ENCODE data around the gene DDX1.

The DDX1 gene

DNA sequence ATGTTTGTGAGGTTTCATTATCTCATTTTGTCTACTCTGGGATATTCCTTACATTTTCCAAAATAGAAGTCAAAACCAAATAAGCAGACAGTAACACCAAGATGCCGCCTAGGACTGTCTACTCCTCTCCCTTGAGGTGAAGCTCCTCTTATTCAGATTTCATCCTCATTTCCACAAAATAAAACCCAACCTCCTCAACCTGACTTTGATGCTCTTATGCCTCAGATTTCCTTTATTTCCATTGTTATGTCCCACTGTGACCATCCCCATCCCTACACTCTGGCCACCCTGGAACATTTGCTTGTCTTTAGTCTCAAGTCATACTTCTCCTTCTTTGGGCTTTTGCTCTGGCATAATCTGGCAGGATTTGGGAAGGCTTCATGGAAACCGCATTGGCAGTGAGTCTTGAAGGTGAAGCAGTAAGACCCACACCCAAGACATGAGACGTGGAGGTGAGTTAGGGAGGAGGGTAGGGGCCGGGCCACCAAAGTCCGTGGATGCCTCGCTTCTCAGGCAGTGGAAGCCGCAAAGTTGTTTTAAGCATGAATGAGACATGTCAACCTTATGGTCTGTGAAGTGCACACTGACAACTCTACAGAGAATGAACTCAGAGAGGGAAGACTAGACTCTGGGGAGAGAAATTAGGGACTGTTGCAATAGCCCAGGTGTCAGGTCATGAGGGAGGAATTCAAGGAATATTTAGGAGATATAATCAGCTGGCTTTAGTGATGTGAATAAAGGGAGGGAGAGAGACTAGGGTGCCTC is 63.6 kb downstream of the DDX1 start:
- in situ Hi-C loops (cut with HindIII; ENCODE audit: low sequenced_read_pairs) = no loop called here

DNA sequence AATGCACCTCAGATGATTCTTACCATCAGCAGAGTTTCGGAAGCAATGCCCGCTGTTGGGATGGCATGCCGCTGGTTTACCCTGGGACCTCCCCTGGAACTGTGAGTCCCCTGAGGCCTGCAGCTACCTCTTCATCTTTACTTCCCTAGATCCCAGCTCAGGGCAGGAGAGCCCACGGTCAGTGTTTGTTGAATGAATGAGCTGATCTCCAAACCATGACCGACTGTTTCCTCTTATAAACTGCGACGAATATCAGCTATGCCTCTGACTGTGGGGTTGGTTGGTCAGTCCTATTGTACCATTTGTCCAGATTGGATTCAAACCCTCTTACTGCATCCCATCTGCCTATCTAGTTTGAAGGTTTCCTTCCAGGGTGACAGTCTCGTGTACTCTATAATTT is 64.4 kb downstream of the DDX1 start:
- in situ Hi-C loops (cut with HindIII; ENCODE audit: low sequenced_read_pairs) = no loop called here

- in situ Hi-C loops (cut with HindIII; ENCODE audit: low sequenced_read_pairs) = no loop called here
Measured at GRCh38 chr2:15657759-15658158, 66.1 kb downstream of the DDX1 start.

GRCh38 chr2:15658911-15659310 is 67.2 kb downstream of the DDX1 start:
- in situ Hi-C loops (cut with HindIII; ENCODE audit: low sequenced_read_pairs) = no loop called here

- in situ Hi-C loops (cut with HindIII; ENCODE audit: low sequenced_read_pairs) = no loop called here
Measured at GRCh38 chr2:15660491-15661294, 69.0 kb downstream of the DDX1 start.

DNA sequence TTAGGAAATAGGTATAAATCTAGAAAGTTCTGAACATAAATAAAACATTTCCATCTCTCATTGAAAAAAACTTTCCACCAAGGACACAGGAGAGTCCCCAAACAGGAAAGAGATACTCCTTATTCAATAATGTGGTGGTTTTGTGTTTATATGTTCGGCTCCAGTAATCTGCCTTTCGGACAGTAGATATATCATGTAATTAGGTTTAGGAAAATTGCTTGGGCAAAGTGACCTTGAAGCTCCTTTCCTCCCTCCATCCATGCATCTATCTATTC is 69.6 kb downstream of the DDX1 start:
- in situ Hi-C loops (cut with HindIII; ENCODE audit: low sequenced_read_pairs) = no loop called here

DNA sequence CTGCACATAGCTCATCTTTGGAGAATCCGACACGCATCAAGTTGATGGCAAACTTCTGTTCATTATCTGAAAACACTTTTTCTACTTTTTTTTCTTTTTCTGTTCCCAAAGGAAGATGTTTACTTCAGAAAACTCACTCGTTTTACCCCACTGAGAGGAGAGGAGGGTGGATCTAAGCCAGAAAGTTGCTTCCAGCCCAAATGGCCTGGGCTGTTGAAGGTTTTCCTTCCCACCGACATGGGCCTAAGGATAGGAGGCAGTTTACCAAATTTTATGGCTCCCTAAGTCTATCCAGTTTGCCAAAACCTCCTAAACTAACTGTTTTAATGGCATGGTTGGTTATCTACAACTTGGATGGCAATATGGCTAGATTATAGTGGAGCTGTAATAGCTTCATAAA is 70.4 kb downstream of the DDX1 start:
- in situ Hi-C loops (cut with HindIII; ENCODE audit: low sequenced_read_pairs) = no loop called here

GRCh38 chr2:15662579-15662978 is 70.9 kb downstream of the DDX1 start:
- in situ Hi-C loops (cut with HindIII; ENCODE audit: low sequenced_read_pairs) = no loop called here

DNA sequence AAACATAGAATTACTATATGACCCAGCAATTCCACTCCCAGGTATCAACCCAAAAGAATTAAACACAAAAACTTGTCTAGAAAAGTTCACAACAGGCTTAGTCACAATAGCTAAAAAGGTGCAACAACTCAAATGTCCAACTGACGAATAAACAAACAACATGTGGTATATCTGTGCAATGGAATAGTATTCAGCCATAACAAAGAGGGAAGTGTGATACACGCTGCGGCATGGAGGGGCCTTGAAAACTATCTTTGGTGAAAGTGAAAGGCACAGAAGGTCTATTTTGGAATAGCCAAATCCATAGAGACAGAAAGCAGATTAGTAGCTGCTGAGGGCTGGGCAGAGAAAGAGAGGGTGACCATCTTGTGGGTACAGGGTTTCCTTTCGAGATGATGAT is 72.1 kb downstream of the DDX1 start:
- in situ Hi-C loops (cut with HindIII; ENCODE audit: low sequenced_read_pairs) = no loop called here

- in situ Hi-C loops (cut with HindIII; ENCODE audit: low sequenced_read_pairs) = no loop called here
Measured at GRCh38 chr2:15664273-15665066, 72.8 kb downstream of the DDX1 start.

DNA sequence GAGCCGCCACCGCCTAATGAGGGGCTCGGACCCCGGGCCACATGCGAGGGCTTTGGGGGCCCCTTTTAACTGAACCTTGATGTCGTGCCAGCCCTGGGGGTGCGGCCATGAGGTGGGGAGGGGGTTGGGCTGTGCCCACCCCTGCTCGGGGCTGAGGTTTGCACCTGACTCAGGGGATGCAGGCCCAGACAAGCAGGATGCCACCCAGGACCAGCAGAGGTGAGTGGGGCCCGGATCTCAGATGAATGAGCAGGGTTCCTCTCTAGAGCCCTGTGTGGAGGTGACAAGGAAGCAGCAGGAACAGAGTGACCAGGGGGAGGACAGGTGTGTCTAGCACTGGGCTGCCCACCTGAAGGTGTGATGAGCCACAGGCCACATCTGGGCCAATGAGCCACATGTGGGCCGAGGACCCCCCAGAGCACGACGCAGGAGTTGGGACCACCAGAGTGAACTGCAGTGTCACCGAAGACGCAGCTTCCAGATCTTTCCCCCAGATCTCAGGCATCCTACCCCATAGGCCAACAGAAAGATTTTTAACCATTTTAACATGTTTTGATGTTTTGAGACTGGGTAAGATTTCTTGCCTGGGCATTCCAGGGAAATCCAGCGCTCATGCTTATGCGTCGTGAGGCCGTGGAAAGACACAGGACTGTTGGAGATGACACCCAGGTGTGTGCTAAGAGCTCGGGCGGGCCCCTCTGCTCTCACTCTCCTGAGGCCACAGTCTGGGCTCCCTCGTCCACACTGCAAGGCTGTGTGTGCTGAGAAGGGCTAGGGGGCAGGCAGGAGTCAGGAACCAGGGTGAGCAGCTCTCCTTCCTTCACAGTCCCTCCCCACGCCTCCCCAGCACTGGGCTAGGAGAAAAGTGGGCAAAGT is 73.6 kb downstream of the DDX1 start:
- in situ Hi-C loops (cut with HindIII; ENCODE audit: low sequenced_read_pairs) = no loop called here

DNA sequence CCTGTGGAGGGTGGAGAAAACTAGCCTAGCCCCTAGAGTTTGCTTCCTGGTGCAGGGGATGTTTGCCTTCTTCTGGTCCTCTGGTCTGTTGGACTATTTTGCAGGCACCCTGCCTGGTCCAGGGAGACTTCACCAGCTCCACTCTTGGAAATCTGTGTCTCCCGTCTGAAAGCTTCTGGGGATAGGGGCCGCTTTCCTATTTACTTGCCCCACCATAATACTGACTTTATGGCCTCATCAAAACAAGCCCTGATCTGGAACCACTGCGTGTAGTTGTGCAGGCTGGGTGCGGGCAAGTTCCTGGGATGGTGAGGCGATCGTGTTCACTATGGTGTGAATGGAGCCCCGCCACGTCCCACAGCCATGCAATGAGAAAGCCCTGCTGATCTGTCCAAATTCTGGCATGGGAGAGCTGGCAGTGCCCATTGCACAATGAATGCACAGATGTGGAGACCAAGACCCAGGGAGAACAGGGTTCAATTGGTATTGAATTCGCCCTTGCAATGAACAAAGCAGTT is 74.3 kb downstream of the DDX1 start:
- in situ Hi-C loops (cut with HindIII; ENCODE audit: low sequenced_read_pairs) = no loop called here

- in situ Hi-C loops (cut with HindIII; ENCODE audit: low sequenced_read_pairs) = no loop called here
Measured at GRCh38 chr2:15666861-15667808, 75.5 kb downstream of the DDX1 start.

DNA sequence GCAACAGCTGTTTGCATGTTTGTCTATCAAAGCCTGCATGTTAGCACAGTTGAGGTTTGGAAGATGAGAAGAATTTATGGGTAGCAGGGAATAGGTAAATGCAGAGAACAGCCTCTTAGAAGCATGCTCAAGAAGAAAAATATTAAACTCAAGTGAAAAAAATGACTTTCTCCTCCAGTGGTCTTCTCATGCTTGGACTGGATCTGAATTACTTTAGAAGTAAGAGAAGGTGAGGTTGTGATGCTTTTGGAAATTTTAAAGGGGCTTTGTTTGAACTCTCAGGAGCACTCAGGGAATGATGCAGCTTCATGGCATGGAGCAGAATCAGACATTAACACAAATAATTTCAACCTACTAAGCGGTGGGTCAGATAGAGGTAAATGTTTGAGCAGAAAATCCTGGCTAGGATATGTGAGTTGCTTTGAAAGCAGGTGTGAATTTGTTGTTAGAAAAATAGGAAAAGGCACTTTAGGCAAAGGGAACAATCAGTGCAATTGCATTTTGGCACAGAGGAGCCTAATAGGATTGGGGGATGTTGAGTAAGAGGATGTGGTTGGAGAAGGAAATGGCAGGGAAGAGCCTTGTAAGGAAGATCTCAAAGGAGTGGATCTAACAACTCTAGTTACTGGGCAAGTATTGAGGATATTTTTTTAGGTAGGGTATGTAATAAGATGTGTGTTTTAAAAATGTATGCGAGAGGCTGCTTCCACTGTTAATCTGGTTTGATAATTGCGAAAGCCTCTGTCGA is 76.3 kb downstream of the DDX1 start:
- in situ Hi-C loops (cut with HindIII; ENCODE audit: low sequenced_read_pairs) = no loop called here

DNA sequence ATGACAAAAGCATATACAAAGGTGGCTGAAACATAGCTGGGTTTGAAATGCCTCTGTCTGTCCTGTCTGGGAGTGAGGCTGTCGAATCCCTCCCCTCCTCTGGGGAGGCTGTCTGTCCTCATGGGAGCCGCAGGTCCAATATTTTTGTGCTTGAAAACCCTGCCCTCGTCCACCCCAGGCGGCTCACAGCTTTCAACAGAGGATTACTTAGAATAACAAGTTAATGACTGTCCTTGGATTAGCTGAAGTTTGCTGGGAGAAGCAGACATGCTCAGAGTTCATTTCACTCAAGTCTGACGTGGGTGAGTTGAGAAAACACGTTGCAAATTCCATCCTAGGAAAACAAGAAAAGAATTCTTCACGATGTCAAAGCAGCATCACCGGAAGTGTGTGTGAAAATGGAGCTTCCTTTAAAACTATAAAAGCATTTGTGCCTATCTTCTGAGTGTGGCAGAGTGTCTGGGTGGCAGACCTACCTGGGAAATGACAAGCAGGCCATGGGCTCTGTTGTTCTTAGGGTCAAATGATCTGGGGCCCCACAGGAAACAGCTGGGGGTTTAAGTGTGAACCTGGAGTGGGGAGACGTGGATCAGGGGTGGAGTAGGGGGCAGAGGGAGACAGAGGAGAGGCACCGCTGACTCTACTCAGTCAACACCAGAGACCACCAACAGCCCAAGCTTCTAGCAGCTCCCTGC is 77.1 kb downstream of the DDX1 start:
- in situ Hi-C loops (cut with HindIII; ENCODE audit: low sequenced_read_pairs) = no loop called here

GRCh38 chr2:15669375-15669910 is 77.8 kb downstream of the DDX1 start:
- in situ Hi-C loops (cut with HindIII; ENCODE audit: low sequenced_read_pairs) = no loop called here

GRCh38 chr2:15670469-15670868 is 78.8 kb downstream of the DDX1 start:
- in situ Hi-C loops (cut with HindIII; ENCODE audit: low sequenced_read_pairs) = no loop called here

DNA sequence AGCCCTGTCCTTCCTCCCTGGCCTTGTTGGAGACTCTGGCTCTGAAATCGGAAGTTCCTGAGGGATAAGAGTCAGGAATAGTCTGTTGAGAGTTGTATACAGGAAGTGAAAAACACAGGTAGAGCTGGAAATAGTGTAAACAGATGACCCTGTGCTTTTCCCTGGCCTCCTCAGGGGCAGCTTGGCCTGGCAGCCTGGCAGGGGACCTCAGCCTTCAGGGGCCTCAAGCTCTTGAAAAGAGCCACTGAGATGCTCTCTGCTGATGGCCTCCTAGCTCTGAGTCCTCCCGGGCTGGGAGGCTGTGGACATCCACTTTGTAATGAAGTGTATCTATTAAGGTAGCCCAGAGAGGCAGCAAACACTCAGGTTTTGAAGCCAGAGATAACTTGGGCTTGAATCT is 79.3 kb downstream of the DDX1 start:
- in situ Hi-C loops (cut with HindIII; ENCODE audit: low sequenced_read_pairs) = no loop called here
